Body of pancreas (tissue), 4 donors: ENCODE data around the gene CDC45. TPM values are rescaled to one million over a fixed set of nuclear protein-coding genes. Genes with fewer than 3 reads are reported as not detected.

Experiments
- ATAC-seq: fragments of 150-250 bp; one replicate; pipeline ENCODE4 v1.9.1; 2016
- DNase-seq, 4 donors: peaks; one replicate each; pipeline ENCODE4 v3.0.0-alpha.2; 2019
- H3K27ac ChIP-seq, 4 donors: fragments of 200-600 bp; sonication (generic); 1 replicate in 3 of 4; 2 replicates in 1 of 4; pipeline versions ENCODE4 v1.5.1 to v1.6.1; 2016 to 2019; ENCODE audit warnings: mild to moderate bottlenecking in 1 of 4, mixed read lengths in 1 of 4, moderate library complexity in 1 of 4
- H3K27me3 ChIP-seq, 2 donors: fragments of 200-600 bp; sonication (generic); one replicate each; pipeline ENCODE4 v1.6.0; 2016; ENCODE audit warnings: mild to moderate bottlenecking in 1 of 2
- H3K36me3 ChIP-seq, 2 donors: fragments of 200-600 bp; sonication (generic); replicated peaks in 1 of 2; 2 replicates each; pipeline ENCODE4 v1.5.1; 2016; ENCODE audit warnings: low read depth in 2 of 2; ENCODE audit not compliant: insufficient read depth in 1 of 2
- H3K4me1 ChIP-seq: fragments of 200-600 bp; sonication (generic); one replicate; pipeline ENCODE4 v1.6.0; 2016
- H3K4me3 ChIP-seq, 2 donors: fragments of 200-600 bp; sonication (generic); 1 replicate in 1 of 2; 2 replicates in 1 of 2; pipeline ENCODE4 v1.5.1; 2016 to 2019
- H3K9me3 ChIP-seq, 3 donors: fragments of 200-600 bp; sonication (generic); 1 replicate in 2 of 3; 2 replicates in 1 of 3; pipeline ENCODE4 v1.5.1; 2016
- CTCF ChIP-seq, 7 experiments: fragments of 450-650 bp in 4 of 7; fragments of 200-600 bp in 3 of 7; sonication (generic) in 3 of 7; IDR thresholded peaks; one replicate each; pipeline ENCODE4 v1.5.1; 2016 to 2019; ENCODE audit warnings: antibody characterized with exemption in 7 of 7
- POLR2A ChIP-seq, 3 donors: fragments of 450-650 bp; IDR thresholded peaks; one replicate each; pipeline ENCODE4 v1.6.1; 2016; ENCODE audit warnings: antibody characterized with exemption in 3 of 3, mild to moderate bottlenecking in 2 of 3
- WGBS, 2 donors: methylation state at CpG; one replicate each; pipeline ENCODE4 v1.1.5; 2017; 5-methylcytosine and 5-hydroxymethylcytosine counted together
- intact Hi-C: fragments of 100-400 bp; cut with DNase I; formaldehyde crosslinking; loops from one replicate; pipeline ENCODE4 v1.15.1; 2023
- total RNA-seq, 2 donors: library from RNA; depleted of rRNA; stranded (reverse); fragments of >200 nt; gene quantifications; one replicate each; pipeline ENCODE4 v1.1.0, GENCODE V29; 2016

The CDC45 gene
- total RNA-seq, 2 donors from 2014 or later, result not detected

DNA sequence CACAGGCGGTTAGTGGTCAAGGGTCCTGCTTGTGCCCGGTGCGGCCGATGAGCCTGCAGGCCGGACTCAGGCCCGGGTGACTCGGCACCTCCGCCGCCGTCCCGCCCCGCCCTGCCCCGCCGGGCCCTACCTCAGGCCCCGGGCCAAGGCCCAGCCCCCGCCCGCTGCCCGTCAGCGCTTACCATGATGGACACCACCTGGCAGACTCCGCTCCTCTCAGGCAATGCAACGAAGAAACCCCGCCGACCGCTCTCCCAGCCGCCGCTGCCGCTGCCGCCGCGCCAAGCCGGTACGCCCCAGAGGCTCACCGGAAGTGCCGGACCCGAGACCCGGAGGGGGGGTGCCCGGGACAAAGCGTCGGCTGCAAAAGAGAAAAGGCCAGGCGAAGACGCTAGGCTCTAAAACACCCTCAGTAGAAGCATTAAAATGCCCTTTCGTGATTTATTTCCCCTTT is 792 bp upstream of the CDC45 start, which contains the start of gene UFD1:
Gene UFD1, minus strand, starts transcription at position 293 of the 454 bp plus-strand sequence. Its CDS starts 108 bp downstream, at position 185.
- WGBS, 2 donors, result 0 to 1% methylated on average over 3 to 27 of the region's 42 CpGs
- Histone ChIP-seq H3K4me1 (peaks cover 18% of the 10 kb centered on the region), H3K9me3 (no peaks in the 10 kb centered on the region), H3K27me3 (no peaks in the 10 kb centered on the region), H3K27ac (peak within 1 kb of the TSS; percentile 91 to 99 (median 98)), H3K36me3 (peaks cover 0 to 1% of the 10 kb centered on the region in 2 donors), H3K4me3 (peak within 1 kb of the TSS; percentile 90 to 92)
- peak; percentile 80 for ATAC-seq
- intact Hi-C loops, result no loop called here
- peak in 2 of 3 donors; percentile 50 to 63 for TF ChIP-seq POLR2A (IDR thresholded peaks at IDR 0.05)
- peak in 2 of 7 experiments; percentile 8 to 18 for TF ChIP-seq CTCF (IDR thresholded peaks at IDR 0.05)
- DNase-seq, result peak; percentile 86 to 92 (median 88)

GRCh38 chr22:19480173-19480568 is 451 bp downstream of the CDC45 start:
- H3K27me3 ChIP-seq, result no peaks in the 10 kb centered on the region
- no peaks in the 10 kb centered on the region for H3K9me3 ChIP-seq
- intact Hi-C loops, result no loop called here
- no peak overlapping the region for H3K27ac ChIP-seq
- H3K36me3 ChIP-seq, result no peaks in the 10 kb centered on the region
- no peak for TF ChIP-seq CTCF (IDR thresholded peaks at IDR 0.05)
- TF ChIP-seq POLR2A (IDR thresholded peaks at IDR 0.05), result no peak
- ATAC-seq (no peak), DNase-seq (no peak)
- H3K4me1 ChIP-seq, result peaks cover 18% of the 10 kb centered on the region
- WGBS, 2 donors, result 0 to 2% methylated on average over 15 of the region's 15 CpGs
- peak overlapping the region in 1 of 2 donors; percentile 8 for H3K4me3 ChIP-seq

GRCh38 chr22:19480789-19481188 is 1.1 kb downstream of the CDC45 start:
- no peak overlapping the region for H3K27ac ChIP-seq
- TF ChIP-seq POLR2A (IDR thresholded peaks at IDR 0.05), result no peak
- TF ChIP-seq CTCF (IDR thresholded peaks at IDR 0.05), result no peak
- ATAC-seq (no peak), DNase-seq (no peak)
- H3K4me3 ChIP-seq, result no peak overlapping the region
- H3K4me1 ChIP-seq, result peaks cover 18% of the 10 kb centered on the region
- H3K9me3 ChIP-seq, result no peaks in the 10 kb centered on the region
- no peaks in the 10 kb centered on the region for H3K27me3 ChIP-seq
- WGBS, 2 donors, result 44 to 58% methylated on average over 10 of the region's 10 CpGs
- intact Hi-C loops, result no loop called here
- H3K36me3 ChIP-seq, result no peaks in the 10 kb centered on the region

- no peak overlapping the region for H3K4me3 ChIP-seq
- no peak overlapping the region for H3K27ac ChIP-seq
- WGBS, 2 donors, result 82 to 88% methylated on average over 9 of the region's 9 CpGs
- H3K9me3 ChIP-seq, result no peaks in the 10 kb centered on the region
- H3K36me3 ChIP-seq, result no peaks in the 10 kb centered on the region
- H3K4me1 ChIP-seq, result peaks cover 15% of the 10 kb centered on the region
- TF ChIP-seq POLR2A (IDR thresholded peaks at IDR 0.05) (no peak), CTCF (IDR thresholded peaks at IDR 0.05) (no peak)
- intact Hi-C loops, result no loop called here
- H3K27me3 ChIP-seq, result no peaks in the 10 kb centered on the region
- DNase-seq, result no peak
- ATAC-seq, result no peak
These were observed 2.6 kb downstream of the CDC45 start for GRCh38 chr22:19482297-19482696.
